Testis (tissue), 2 donors: ENCODE measurements around the gene ANKRD45.

Source experiments
- CTCF ChIP-seq, 3 experiments: fragments of 450-650 bp in 2 of 3; fragments of 200-600 bp in 1 of 3; sonication (generic) in 1 of 3; IDR thresholded peaks; one replicate each; pipeline ENCODE4 v1.5.1; 2016 to 2019; ENCODE audit warnings: antibody characterized with exemption in 3 of 3, mild to moderate bottlenecking in 2 of 3, moderate library complexity in 1 of 3
- POLR2A ChIP-seq: fragments of 450-650 bp; IDR thresholded peaks from one replicate; pipeline ENCODE4 v1.6.1; 2017; ENCODE audit warnings: antibody characterized with exemption, mild to moderate bottlenecking, moderate library complexity

DNA sequence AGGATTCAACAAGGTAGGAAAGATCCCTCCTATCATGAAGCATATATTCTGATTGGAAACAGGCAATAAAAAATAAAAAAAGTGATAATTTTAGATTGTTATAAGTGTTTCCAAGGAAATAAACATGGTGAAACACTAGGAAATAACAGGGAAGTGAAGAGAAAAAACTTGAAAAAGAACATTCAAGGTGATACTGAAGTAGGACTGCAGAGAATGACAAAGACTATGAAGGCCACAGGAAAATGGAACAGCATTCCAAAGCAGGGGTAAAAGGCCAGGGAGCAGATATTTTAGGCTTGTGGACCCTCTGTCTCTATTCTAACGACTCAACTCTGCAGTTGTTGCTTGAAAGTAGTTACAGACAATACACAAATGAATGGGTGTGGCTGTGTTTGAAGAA lies 7.9 kb downstream of the ANKRD45 start:
- TF ChIP-seq POLR2A (no peak), CTCF (IDR thresholded peaks at IDR 0.05) (no peak)
